ENCODE measurements around the gene MND1.
"Not testable (repeated sequence)": the region's sequence is repeated elsewhere in the genome, so short reads cannot be mapped to it uniquely, and the experiment has no call there.

The MND1 gene

DNA sequence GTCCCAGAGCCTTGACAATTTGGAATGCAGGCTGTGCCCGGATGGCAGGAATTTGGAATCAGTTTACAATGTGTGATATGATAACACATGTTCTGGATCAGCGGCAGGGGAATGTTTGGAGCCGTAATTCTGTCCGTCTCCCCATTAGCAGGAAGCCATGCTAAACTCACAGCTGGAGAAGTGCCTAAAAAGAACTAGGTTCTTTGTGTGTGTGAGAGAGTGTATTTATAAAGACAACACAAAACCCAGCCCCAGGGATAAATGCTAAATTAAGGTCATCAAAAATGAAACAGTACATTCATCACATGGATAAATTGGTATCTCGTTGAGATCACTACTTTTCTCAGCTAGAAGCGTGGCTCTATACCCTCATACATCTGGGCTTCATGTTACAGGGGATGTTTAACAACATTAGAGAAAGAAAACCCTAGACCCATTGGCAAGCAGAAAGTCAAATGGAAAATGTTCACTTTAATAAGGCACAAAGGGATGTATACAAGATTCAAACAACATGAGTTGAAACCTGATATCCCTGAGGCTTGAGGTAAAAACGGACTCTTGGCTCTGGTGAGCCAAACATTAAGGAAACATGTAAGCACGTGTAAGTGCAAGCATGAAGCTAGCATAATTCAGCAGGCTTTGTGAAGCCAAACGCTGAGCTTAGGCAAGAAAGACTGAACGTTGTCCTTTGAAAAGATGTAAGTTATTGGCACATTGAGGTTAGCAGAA lies 103.7 kb downstream of the MND1 start:
- DNase-seq: no peak

DNA sequence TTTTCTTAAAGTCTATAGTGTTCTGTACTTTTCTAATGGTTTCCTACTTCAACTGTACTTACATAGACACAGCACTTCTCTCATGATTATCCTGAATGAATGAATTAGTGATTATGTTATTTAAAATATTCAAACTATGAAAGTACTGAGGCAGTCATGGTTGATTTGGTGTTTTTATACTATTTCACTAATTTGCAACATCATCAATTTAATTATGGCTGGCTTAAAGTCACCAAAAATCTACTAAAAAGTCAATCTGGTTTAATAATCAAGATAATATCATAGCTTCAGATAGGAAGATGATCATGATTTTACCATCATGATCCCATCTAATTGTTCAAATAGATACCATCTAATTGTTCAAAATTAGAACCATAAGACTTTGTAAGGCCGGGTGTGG lies 104.8 kb downstream of the MND1 start:
- DNase-seq: no peak

DNA sequence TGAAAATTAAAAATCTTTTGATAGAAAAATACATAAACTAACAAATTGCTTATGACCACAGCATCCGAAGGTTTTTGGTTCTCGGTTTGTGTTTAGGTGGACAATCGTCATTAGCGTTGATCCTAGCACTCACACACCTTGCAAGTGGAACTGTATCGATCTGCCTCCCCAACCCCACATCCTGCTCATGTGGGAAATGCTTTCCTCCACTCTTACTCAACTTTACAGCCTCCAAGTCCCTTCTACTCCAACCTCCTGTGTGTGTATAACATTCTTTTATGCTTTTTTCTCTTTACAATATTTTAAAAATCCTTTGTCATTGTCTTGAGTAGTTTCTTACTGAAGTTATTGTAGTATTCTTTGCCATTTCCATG lies 106.0 kb downstream of the MND1 start:
- no peak for DNase-seq

DNA sequence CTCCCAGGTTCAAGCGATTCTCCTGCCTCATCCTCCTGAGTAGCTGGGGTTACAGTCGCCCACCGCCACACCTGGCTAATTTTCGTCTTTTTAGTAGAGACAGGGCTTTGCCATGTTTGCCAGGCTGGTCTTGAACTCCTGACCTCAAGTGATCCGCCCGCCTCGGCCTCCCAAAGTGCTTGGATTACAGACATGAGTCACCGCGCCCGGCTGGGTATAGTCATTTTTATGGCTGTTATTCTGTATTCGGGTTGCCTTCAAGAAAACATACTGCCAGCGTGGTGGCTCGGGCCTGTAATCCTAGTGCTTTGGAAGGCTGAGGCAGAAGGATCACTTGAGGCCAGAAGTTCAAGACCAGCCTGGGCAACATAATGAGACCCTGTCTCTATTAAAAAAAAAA lies 106.7 kb downstream of the MND1 start:
- not testable (repeated sequence) for DNase-seq

DNA sequence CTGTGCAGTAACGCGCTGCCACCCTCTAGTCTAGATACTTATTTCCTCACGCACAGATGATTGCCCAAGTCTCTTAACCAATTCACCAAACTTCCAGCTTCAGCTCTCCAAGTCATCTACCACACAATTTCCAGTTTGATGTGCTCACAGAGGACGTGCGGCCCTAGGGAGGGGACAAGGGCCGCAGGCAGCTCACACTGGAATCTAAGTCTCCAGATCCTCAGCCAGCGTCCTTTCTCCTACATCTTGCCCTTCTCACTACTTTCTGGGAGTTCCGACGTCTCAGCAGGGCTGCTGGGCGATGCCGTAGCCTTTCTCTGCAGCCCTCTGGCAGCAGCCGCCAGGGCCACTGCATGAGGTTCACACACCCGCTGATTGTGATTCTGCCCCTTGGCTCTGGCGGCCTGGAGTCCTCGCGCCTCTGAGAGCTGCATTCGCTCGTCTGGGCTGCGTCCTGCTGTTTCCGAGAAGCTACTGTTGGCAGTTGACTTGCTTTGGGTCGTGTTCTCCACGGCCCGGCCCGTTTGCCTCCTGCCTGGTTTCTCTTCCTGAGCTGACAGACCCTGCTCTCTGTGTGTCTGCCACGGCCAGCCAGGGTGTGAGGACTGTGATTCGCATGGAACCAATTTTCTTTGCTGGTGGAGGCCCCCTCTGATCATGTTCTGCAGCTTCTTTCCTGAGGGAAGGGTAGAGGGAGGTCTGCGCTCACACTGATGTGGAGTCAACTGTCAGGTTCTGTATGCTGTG lies 107.6 kb downstream of the MND1 start:
- no peak for DNase-seq

DNA sequence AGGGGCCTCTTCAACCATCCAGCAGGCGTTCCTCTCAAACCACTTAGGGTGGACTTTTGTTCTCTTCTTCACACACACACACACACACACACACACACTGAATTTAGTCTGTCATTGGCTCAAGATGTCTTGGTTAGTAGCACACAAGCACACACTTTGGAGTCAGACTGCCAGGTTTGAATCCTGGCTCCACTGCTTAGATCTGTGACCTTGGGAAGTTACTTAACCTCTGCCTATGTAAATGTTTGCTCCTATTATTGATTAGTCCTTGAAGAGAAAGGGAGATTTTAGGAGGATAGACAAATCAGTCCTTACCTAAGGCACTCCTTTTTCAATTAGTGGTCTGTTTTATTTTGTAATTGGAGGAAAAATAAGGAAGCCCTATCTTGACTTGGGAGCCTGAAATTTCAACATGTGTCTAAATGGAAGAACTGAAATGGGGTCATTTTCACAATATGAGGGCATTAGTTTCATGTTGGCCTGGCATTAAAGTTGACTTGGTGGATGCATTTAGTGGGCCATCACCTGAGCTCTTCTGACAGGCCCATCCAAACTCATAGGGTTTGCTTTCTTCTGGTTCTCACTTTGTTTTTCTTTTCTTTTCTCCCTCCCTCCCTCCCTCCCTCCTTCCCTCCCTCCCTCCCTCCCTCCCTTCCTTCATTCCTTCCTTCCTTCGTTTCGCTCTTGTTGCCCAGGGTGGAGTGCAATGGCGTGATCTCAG lies 108.3 kb downstream of the MND1 start:
- DNase-seq: no peak

DNA sequence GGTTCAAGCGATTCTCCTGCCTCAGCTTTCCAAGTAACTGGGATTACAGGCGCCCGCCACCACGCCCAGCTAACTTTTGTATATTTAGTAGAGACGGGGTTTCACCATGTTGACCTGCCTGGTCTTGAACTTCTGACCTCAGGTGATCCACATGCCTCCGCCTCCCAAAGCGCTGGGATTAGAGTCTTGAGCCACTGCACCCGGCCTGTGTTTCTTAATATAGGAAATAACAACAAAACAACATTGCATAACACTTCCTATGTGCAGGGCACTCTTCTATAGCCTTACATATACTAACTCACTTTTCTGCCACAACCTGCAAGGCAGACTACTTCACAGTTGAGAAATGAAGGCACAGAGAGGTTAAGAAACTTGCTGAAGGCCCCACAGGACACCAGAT lies 108.9 kb downstream of the MND1 start:
- DNase-seq: no peak

DNA sequence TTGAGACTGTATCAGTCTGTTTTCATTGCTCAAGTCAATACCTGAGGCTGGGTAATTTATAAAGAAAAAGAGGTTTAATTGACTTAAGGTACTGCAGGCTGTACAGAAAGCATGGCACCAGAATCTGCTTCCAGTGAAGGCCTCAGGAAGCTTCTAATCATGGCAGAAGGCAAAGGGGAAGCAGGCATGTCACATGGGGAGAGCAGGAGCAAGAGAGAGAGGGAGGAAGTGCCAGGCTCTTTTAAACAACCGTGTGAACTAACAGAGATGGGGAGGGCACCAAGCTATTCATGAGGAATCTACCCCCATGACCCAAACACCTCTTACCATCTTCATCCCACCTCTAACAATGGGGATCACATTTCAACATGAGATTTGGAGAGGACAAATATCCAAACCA lies 114.5 kb downstream of the MND1 start:
- DNase-seq: no peak

DNA sequence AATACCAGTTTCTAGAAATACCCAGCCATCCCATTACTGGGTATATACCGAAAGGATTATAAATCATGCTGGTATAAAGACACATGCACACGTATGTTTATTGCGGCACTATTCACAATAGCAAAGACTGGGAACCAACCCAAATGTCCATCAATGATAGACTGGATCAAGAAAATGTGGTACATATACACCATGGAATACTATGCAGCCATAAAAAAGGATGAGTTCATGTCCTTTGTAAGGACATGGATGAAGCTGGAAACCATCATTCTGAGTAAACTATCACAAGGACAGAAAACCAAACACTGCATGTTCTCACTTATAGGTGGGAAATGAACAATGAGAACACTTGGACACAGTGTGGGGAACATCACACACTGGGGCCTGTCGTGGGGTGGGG lies 117.1 kb downstream of the MND1 start:
- DNase-seq: not testable (repeated sequence)

DNA sequence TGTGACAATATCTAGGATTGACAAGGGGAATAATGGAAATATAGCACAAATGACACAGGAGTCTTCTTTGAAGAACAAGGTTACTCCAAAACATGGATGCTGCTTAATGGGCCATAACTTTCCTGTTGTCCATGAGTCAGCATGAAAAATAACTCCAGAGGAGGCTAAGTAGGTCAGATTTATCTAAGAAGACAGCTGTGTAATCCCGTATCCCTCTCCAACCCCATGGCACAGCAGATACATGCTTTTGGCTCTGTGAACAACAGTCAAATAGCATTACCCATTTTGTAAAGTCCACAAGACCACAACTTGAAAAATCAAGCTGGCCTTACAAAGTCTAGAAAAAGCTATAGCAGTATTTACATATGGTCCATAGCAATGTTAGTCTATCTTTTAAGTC lies 119.6 kb downstream of the MND1 start:
- no peak for DNase-seq
